Measurements from ENCODE around the gene SORBS1.

DNA sequence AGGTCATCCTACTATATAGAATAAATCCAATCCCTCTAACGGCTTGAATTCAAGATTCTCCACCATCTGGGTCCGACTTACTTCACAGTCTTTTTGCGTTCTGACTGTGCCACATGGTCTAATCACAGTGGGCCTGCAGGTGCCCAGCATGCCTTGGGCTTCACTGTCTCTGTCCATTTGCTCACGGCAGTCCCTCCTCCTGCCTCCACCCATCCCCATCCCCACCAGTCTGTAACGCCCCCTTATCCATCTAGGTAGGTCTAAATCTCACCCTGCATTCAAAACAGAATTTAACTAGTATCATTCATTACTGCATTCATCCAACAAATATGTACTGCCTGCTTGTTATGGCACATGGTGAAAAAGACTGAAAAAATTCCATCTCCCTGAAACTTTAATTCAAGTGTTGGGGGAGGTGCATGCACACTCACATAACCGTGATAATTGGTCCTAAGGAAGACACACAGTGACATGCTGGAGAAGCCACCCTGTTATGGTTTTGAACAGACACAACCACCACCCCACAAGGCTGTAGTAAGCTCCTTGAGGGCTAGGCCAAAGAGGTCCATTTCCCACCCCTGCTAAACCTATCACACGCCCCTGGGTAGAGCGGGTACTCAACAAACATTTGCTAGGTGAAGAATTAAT lies 24.2 kb downstream of the SORBS1 start:
- TF ChIP-seq, protein P1, sequence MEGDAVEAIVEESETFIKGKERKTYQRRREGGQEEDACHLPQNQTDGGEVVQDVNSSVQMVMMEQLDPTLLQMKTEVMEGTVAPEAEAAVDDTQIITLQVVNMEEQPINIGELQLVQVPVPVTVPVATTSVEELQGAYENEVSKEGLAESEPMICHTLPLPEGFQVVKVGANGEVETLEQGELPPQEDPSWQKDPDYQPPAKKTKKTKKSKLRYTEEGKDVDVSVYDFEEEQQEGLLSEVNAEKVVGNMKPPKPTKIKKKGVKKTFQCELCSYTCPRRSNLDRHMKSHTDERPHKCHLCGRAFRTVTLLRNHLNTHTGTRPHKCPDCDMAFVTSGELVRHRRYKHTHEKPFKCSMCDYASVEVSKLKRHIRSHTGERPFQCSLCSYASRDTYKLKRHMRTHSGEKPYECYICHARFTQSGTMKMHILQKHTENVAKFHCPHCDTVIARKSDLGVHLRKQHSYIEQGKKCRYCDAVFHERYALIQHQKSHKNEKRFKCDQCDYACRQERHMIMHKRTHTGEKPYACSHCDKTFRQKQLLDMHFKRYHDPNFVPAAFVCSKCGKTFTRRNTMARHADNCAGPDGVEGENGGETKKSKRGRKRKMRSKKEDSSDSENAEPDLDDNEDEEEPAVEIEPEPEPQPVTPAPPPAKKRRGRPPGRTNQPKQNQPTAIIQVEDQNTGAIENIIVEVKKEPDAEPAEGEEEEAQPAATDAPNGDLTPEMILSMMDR (IDR thresholded peaks at IDR 0.05), result no peak
- TF ChIP-seq POLR2A (IDR thresholded peaks at IDR 0.05), result no peak
